T-cell (primary cell): ENCODE measurements around the gene NAV2. TPM values are rescaled to one million over a fixed set of nuclear protein-coding genes. Genes with fewer than 3 reads are reported as not detected.
A peak's percentile ranks its signal among the peaks of the same experiment; 100 is the strongest.

Experiments
- ATAC-seq, 4 experiments: fragments of 200-7000 bp in 3 of 4; fragments of 150-1000 bp in 1 of 4; cut with Tn5 transposase; replicated peaks in 1 of 4; 1 replicate in 3 of 4; 2 replicates in 1 of 4; pipeline ENCODE4 v1.10.0; 2021; ENCODE audit warnings: moderate library complexity in 3 of 4, mild to moderate bottlenecking in 2 of 4, moderate number of reproducible peaks in 1 of 4
- CTCF ChIA-PET, 2 donors: fragments of 300-600 bp; sonication (Branson Sonifier 250); formaldehyde crosslinking; loops; one replicate each; lab custom pipeline; 2022; ENCODE audit warnings: antibody characterized with exemption in 2 of 2; lab: Charles Lee
- POLR2A ChIA-PET, 2 donors: fragments of 300-600 bp; sonication (Branson Sonifier 250); formaldehyde crosslinking; loops; one replicate each; lab custom pipeline; 2022; ENCODE audit warnings: antibody characterized with exemption in 2 of 2; lab: Charles Lee
- DNase-seq, 35 experiments: peaks; one replicate each; pipeline versions ENCODE4 v3.0.0 to v3.0.0-alpha.2; 2013 to 2023
- H3K27ac ChIP-seq: one replicate; pipeline ENCODE4 v1.5.1; 2013; ENCODE audit warnings: low read length
- H3K27me3 ChIP-seq, 2 experiments: replicated peaks in 1 of 2; 1 replicate in 1 of 2; 2 replicates in 1 of 2; pipeline versions ENCODE4 v1.6.1 to v1.7.0; 2013; ENCODE audit warnings: low read length in 1 of 2, mixed read lengths in 1 of 2; ENCODE audit not compliant: control insufficient read depth in 2 of 2, insufficient read depth in 2 of 2; ENCODE audit errors: extremely low read depth in 1 of 2
- H3K36me3 ChIP-seq, 2 donors: 1 replicate in 1 of 2; 2 replicates in 1 of 2; pipeline versions ENCODE4 v1.6.1 to v1.7.0; 2013; ENCODE audit warnings: low read length in 1 of 2; ENCODE audit not compliant: control insufficient read depth in 2 of 2, insufficient read depth in 1 of 2; ENCODE audit errors: extremely low read depth in 1 of 2
- H3K4me1 ChIP-seq, 2 experiments: 1 replicate in 1 of 2; 2 replicates in 1 of 2; pipeline versions ENCODE4 v1.6.1 to v1.7.0; 2013; ENCODE audit warnings: low read length in 2 of 2, mixed read lengths in 1 of 2; ENCODE audit not compliant: insufficient read depth in 2 of 2, control insufficient read depth in 1 of 2; ENCODE audit errors: extremely low read depth in 1 of 2
- H3K4me3 ChIP-seq, 2 donors: 1 replicate in 1 of 2; 2 replicates in 1 of 2; pipeline versions ENCODE4 v1.5.1 to v1.7.0; 2013; ENCODE audit warnings: mild to moderate bottlenecking in 2 of 2, low read length in 1 of 2, moderate library complexity in 1 of 2; ENCODE audit not compliant: control insufficient read depth in 1 of 2; ENCODE audit errors: extremely low read depth in 1 of 2
- H3K9me3 ChIP-seq: 2 replicates; pipeline ENCODE4 v1.7.0; 2013
- H3K27ac Mint-ChIP-seq, 2 donors: one replicate each; pipeline ENCODE4 v1.8.0; 2020 to 2021; ENCODE audit warnings: mild to moderate bottlenecking in 2 of 2, mixed read lengths in 2 of 2
- H3K27me3 Mint-ChIP-seq, 2 donors: one replicate each; pipeline ENCODE4 v1.8.0; 2021 to 2022; ENCODE audit warnings: mixed read lengths in 2 of 2
- H3K36me3 Mint-ChIP-seq: one replicate; pipeline ENCODE4 v1.8.0; 2021; ENCODE audit warnings: mixed read lengths
- H3K4me1 Mint-ChIP-seq, 3 donors: one replicate each; pipeline ENCODE4 v1.8.0; 2020 to 2022; ENCODE audit warnings: mixed read lengths in 3 of 3, mild to moderate bottlenecking in 1 of 3
- H3K4me3 Mint-ChIP-seq, 3 donors: one replicate each; pipeline ENCODE4 v1.8.0; 2020 to 2022; ENCODE audit warnings: mild to moderate bottlenecking in 3 of 3, mixed read lengths in 3 of 3, moderate library complexity in 3 of 3
- H3K9me3 Mint-ChIP-seq, 3 donors: one replicate each; pipeline ENCODE4 v1.8.0; 2020 to 2022; ENCODE audit warnings: mixed read lengths in 3 of 3
- WGBS: methylation state at CpG from one replicate; pipeline ENCODE4 v1.1.5; 2013; ENCODE audit warnings: missing lambda C conversion rate; ENCODE audit not compliant: insufficient coverage; 5-methylcytosine and 5-hydroxymethylcytosine counted together
- total RNA-seq, 35 experiments: library from RNA in 6 of 35; stranded (reverse) in 6 of 35; fragments of 120-200 nt in 1 of 35; gene quantifications; one replicate each; pipeline versions ENCODE4 v1.2.1 to v1.2.4 and lab custom pipeline; 2013 to 2026

Gene NAV2
- total RNA-seq, 5 donors from 2014 or later (not counting 1 experiment from before 2014, with no cell fraction given) = 0.55 to 3.0 (median 1.8) TPM

DNA sequence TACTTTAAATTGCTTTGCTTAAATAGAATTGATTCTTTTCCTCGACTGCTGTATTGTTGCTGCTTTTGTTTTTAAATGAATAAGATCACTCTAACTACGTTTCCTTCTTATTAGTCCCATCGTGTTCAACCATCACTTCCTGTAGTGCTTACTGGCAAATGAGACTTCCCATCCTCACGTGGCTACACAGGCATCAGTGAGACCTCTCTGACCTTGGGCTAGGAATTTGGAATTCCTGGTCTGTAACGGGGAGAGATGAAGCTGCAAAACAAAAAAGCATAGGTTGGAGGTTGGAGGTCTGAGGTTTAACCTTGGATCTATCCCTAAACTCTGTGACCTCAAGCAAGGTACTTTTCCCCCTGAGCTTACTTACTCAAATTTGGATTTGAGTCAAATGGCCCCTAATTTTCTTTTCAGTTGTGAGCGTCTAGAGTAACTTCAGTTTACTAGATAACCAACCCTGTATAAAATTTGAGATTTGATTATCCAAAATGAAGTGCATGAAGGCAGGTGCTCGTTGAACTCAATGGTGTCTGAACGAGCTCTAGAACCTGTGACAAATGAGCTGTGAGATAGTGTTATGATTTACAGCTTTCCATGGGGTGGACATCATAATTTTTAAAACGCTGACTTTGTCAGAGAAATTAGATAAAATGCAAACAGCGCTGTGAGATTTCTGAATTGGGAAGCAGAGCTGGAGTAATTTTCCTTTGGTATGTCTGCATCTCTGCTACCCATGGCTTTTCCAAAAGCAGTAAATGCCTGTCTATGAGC is 296.4 kb downstream of the NAV2 start:
- POLR2A ChIA-PET = no interaction called here

DNA sequence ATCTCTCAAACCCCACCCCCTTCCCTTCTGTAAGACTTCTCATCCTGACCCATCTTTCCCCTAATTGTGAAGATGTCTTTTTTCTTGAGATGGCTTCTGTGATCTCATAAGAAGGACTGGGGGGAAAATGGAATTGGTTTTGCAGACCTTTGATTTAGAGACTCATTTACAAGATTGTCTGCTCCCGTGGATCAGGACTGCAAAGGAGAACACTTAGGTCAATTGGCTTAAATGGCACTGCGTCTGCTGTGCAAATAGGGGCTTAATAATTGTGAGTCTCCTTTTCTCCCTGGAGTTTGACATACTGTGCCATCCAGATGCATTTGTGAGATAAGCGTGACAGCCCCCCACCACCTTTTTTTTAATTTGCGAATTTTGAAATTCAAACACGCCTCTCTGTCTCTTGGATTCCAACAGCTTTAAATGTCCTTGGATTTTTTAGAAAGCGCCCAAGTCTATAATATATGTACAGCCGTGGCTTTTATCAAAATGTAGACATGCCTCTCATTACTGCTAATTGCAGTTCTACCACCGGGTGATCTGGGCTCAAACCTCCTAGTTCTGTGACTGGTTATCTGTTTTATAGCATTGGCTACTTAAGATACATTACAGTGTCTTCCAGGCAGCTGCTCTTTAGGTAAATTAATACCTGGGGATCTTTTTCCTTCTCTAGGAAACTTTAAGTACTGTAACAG is 297.7 kb downstream of the NAV2 start:
- Mint-ChIP-seq H3K4me3 (no peak overlapping the region), H3K27ac (no peak overlapping the region), H3K4me1 (no peaks in the 10 kb centered on the region), H3K36me3 (no peaks in the 10 kb centered on the region), H3K27me3 (peaks cover 4 to 11% of the 10 kb centered on the region in 2 donors), H3K9me3 (no peaks in the 10 kb centered on the region)
- Histone ChIP-seq H3K36me3 (no peaks in the 10 kb centered on the region), H3K9me3 (no peaks in the 10 kb centered on the region), H3K4me1 (no peaks in the 10 kb centered on the region), H3K27me3 (peaks cover 0 to 4% of the 10 kb centered on the region in 2 experiments), H3K4me3 (no peak overlapping the region), H3K27ac (no peak overlapping the region)
- ATAC-seq = no peak
- no peak for DNase-seq
- ChIA-PET POLR2A (no interaction called here), CTCF (no interaction called here)
- WGBS = 100% methylated on average over 5 of the region's 8 CpGs

More for the DNA sequence above, 296.4 kb downstream of the NAV2 start:
- H3K27me3 ChIP-seq = peaks cover 0 to 4% of the 10 kb centered on the region in 2 experiments
- Mint-ChIP-seq H3K27ac (no peak overlapping the region), H3K4me1 (no peaks in the 10 kb centered on the region), H3K27me3 (peaks cover 4 to 9% of the 10 kb centered on the region in 2 donors), H3K4me3 (no peak overlapping the region), H3K9me3 (no peaks in the 10 kb centered on the region), H3K36me3 (no peaks in the 10 kb centered on the region)
- H3K36me3 ChIP-seq = no peaks in the 10 kb centered on the region
- ATAC-seq = no peak
- H3K4me3 ChIP-seq = no peak overlapping the region
- 50% methylated on average over 4 of the region's 10 CpGs for WGBS
- H3K27ac ChIP-seq = no peak overlapping the region
- no peak for DNase-seq
- H3K9me3 ChIP-seq = no peaks in the 10 kb centered on the region
- CTCF ChIA-PET = no interaction called here
- no peaks in the 10 kb centered on the region for H3K4me1 ChIP-seq

DNA sequence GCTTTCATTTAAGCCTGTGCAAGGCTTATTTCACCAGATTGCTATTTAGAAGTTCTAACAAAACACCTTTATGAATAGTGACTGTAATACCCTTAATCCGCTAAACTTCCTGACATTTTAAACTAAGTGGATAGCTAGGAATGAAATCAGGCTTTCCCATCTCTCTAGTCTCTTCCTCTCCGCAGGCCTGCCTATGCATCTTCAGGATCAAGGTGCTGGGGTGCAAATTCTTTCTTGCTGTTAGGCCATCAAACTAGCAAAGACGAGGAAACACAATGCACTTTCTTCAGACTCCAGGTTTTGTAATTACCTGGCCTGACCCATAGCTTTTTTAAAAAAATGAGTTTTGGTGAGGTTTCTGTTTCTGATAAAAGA is 298.2 kb downstream of the NAV2 start:
- Mint-ChIP-seq H3K4me3 (no peak overlapping the region), H3K4me1 (no peaks in the 10 kb centered on the region), H3K27me3 (peaks cover 4 to 13% of the 10 kb centered on the region in 2 donors), H3K36me3 (no peaks in the 10 kb centered on the region), H3K9me3 (no peaks in the 10 kb centered on the region), H3K27ac (no peak overlapping the region)
- no peaks in the 10 kb centered on the region for H3K4me1 ChIP-seq
- no peaks in the 10 kb centered on the region for H3K36me3 ChIP-seq
- WGBS = no CpG with 5 or more reads among the region's 3 CpGs
- ChIA-PET POLR2A (no interaction called here), CTCF (no interaction called here)
- H3K9me3 ChIP-seq = no peaks in the 10 kb centered on the region
- H3K27me3 ChIP-seq = peaks cover 0 to 4% of the 10 kb centered on the region in 2 experiments
- ATAC-seq = no peak
- H3K27ac ChIP-seq = no peak overlapping the region
- H3K4me3 ChIP-seq = no peak overlapping the region
- DNase-seq = no peak

DNA sequence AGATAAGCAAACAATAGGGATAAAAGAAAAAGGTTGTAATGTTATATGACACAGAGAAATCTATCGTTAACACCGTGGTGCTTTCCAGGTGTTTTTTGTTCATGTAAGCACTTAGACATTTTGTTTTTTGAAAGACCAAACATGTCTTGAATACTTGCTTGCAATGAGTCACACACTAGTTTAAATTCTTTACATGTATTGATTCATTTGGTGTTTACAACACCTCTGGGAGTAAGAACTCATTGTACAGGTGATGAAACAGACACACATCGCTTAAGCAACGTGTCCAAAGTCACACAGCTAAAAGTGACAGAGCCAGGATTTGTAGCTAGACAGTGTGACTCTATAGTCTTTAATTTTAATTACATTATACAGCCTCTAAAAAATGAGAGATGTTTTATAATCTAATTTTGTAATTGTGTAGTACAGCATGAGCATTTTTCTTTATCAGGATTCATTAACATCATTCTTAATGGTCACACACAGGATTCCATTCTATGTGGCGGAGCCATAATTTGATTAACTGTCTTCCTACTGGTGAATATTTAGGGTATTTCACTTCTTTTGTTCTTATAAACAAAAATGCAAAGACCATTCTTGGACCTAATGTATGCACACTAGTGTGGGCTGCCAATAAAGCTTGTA is 298.8 kb downstream of the NAV2 start:
- WGBS = 100% methylated on average over 2 of the region's 5 CpGs
- ATAC-seq (no peak), DNase-seq (no peak)
- Histone ChIP-seq H3K27me3 (peaks cover 0 to 4% of the 10 kb centered on the region in 2 experiments), H3K27ac (no peak overlapping the region), H3K4me3 (no peak overlapping the region), H3K9me3 (no peaks in the 10 kb centered on the region), H3K36me3 (no peaks in the 10 kb centered on the region), H3K4me1 (no peaks in the 10 kb centered on the region)
- Mint-ChIP-seq H3K27me3 (peaks cover 4 to 13% of the 10 kb centered on the region in 2 donors), H3K9me3 (no peaks in the 10 kb centered on the region), H3K36me3 (no peaks in the 10 kb centered on the region), H3K27ac (no peak overlapping the region), H3K4me3 (no peak overlapping the region), H3K4me1 (no peaks in the 10 kb centered on the region)
- POLR2A ChIA-PET = no interaction called here
- CTCF ChIA-PET = no interaction called here

DNA sequence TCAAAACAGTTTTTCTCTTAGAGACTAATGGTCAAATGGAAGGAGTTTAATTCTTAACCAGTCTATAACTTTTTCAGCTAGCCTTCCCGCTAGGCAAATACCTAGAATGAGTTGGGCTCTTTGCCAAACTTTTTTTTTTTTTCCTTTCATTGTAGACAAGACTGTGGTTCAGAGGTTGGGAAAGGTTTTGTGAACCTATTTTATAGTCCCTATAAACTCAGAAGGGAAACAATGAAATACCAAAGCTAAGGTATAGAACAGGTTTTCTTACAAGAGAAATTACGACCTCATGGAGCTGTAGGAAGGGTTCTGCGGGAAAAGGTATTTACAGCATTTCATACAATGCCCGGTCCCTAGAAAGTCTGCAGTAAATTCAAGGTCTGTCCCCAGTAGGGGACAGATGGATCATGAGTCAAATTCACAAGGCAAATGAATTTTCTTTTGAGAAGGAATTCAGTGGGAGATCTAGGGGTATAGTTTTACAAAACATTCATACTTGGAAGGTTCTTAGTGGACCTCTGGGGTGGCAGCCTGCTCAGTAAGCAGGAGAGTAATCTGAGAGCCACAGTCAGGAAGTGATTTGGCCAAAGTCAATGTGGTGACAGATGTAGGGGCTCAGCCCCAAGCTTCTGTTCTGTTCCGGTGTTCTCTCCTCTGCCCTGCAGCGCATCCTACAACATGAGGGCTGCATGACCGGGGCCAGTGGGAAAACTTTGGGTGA is 300.9 kb downstream of the NAV2 start:
- H3K9me3 Mint-ChIP-seq = no peaks in the 10 kb centered on the region
- WGBS = 50% methylated on average over 2 of the region's 7 CpGs
- no peaks in the 10 kb centered on the region for H3K9me3 ChIP-seq
- H3K27me3 Mint-ChIP-seq = peaks cover 9 to 13% of the 10 kb centered on the region in 2 donors
- H3K4me3 ChIP-seq = no peak overlapping the region
- no peaks in the 10 kb centered on the region for H3K36me3 ChIP-seq
- H3K27ac ChIP-seq = no peak overlapping the region
- ATAC-seq = no peak
- H3K4me1 Mint-ChIP-seq = no peaks in the 10 kb centered on the region
- H3K4me3 Mint-ChIP-seq = no peak overlapping the region
- CTCF ChIA-PET = no interaction called here
- H3K27me3 ChIP-seq = peaks cover 0 to 4% of the 10 kb centered on the region in 2 experiments
- peak overlapping the region in 1 of 2 donors; percentile 7 for H3K27ac Mint-ChIP-seq
- DNase-seq = no peak
- no peaks in the 10 kb centered on the region for H3K4me1 ChIP-seq
- no peaks in the 10 kb centered on the region for H3K36me3 Mint-ChIP-seq
- POLR2A ChIA-PET = no interaction called here

DNA sequence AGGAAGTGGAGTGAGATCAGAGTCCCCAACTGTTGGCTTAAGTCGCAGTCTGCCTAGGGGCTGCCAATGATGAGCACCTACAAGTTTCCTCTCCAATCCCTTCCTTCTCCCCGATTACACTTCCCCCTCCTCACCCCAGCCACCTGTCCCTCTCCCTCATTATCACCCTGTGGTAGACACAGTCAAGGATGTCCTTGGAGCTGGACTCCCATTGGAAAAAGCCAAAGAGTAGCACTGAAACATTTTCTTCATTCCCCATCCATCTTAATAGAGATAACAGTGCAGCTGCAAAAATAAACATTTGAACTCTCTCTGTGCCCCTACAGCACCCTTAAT is 301.4 kb downstream of the NAV2 start:
- no peaks in the 10 kb centered on the region for H3K36me3 Mint-ChIP-seq
- DNase-seq (no peak), ATAC-seq (no peak)
- no peaks in the 10 kb centered on the region for H3K4me1 ChIP-seq
- no peaks in the 10 kb centered on the region for H3K4me1 Mint-ChIP-seq
- CTCF ChIA-PET = no interaction called here
- no peaks in the 10 kb centered on the region for H3K36me3 ChIP-seq
- WGBS = 0% methylated on average over 1 of the region's 2 CpGs
- no peaks in the 10 kb centered on the region for H3K9me3 Mint-ChIP-seq
- H3K27ac Mint-ChIP-seq = peak overlapping the region in 1 of 2 donors; percentile 7
- no peak overlapping the region for H3K4me3 ChIP-seq
- no peak overlapping the region for H3K4me3 Mint-ChIP-seq
- peaks cover 0 to 4% of the 10 kb centered on the region in 2 experiments for H3K27me3 ChIP-seq
- H3K9me3 ChIP-seq = no peaks in the 10 kb centered on the region
- no peak overlapping the region for H3K27ac ChIP-seq
- H3K27me3 Mint-ChIP-seq = peaks cover 9 to 13% of the 10 kb centered on the region in 2 donors
- POLR2A ChIA-PET = no interaction called here
